SK-N-MC (cell line): Measurements from ENCODE around the gene FAM53B.

ENCODE experiments used
- EZH2 ChIP-seq: fragments of 200-600 bp; sonication (generic); IDR thresholded peaks from one replicate; pipeline ENCODE4 v1.6.1; 2017; ENCODE audit warnings: antibody characterized with exemption
- FOXP2 ChIP-seq: optimal IDR thresholded peaks from 2 replicates; pipeline ENCODE3; 2011; ENCODE audit warnings: mild to moderate bottlenecking, moderate library complexity; ENCODE audit not compliant: insufficient read depth; ENCODE audit errors: extremely low read length, control extremely low read depth
- POLR2AphosphoS5 ChIP-seq: IDR thresholded peaks from 2 replicates; pipeline ENCODE4 v1.6.1; 2012; ENCODE audit warnings: mild to moderate bottlenecking, low read depth, low read length, borderline replicate concordance

DNA sequence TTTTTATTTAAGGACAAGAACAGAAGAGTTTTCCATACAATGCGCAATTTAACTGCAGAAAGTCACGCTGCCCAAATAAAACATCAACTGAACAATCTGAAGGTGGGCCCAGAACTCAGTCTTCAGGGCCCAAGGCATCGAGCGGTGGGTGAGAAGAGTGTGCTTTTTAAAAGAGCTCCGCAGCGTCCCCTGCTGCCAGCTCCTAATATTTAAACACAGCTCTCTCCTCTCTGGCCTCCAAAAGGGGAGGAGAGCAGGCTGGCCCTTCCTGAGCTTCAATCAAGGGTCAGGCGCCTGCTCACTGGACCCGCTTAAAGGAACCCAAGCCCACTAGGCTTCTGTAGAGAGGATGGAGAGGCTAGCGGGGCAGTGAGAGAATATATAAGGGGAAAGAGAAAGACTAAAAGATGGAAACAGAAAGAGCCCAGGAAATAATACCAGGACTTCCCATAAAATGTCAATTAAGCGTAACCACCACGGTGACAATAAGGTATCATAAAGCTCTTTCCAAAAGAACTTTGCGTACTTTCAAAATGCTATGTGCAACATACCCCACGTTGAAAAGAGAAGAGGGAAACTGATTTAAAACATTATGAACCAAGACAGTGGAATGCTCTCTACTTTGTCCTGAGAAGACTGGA, 2.8 kb downstream of the FAM53B start:
- no peak for TF ChIP-seq POLR2AphosphoS5
- TF ChIP-seq EZH2, result no peak
- no peak for TF ChIP-seq FOXP2
